Activated CD4-positive, CD25-positive, alpha-beta regulatory T cell treated with anti-CD3 and anti-CD28 coated beads, Interleukin-2, amount 50 U/mL, for 16 hours (primary cell): ENCODE data around the gene FBXO33.
"Not testable (repeated sequence)": the region's sequence is repeated elsewhere in the genome, so short reads cannot be mapped to it uniquely, and the experiment has no call there.

Experiments used
- DNase-seq: peaks from one replicate; pipeline ENCODE4 v3.0.0-alpha.2; 2020; ENCODE audit warnings: low read depth, low spot score

Gene FBXO33

DNA sequence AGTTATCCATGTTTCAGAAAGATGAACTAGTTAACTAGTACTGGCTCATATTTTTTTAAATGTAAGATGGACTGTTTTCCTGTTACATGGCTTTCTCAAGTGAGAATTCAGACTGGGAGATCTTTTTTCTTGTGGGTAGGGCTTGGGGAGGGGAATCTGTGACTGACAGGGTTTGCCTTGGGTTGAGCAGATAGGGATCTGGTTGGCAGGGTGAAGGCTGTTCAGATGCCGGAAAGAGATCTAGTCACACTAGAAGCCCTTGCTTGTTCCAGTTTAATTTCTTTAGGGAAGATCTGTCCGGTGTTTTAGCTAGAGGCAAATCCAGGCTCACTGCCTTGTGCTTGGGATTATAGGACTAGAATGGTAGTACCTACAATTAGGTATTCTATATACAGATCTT is 63.2 kb downstream of the FBXO33 start:
- no peak for DNase-seq

DNA sequence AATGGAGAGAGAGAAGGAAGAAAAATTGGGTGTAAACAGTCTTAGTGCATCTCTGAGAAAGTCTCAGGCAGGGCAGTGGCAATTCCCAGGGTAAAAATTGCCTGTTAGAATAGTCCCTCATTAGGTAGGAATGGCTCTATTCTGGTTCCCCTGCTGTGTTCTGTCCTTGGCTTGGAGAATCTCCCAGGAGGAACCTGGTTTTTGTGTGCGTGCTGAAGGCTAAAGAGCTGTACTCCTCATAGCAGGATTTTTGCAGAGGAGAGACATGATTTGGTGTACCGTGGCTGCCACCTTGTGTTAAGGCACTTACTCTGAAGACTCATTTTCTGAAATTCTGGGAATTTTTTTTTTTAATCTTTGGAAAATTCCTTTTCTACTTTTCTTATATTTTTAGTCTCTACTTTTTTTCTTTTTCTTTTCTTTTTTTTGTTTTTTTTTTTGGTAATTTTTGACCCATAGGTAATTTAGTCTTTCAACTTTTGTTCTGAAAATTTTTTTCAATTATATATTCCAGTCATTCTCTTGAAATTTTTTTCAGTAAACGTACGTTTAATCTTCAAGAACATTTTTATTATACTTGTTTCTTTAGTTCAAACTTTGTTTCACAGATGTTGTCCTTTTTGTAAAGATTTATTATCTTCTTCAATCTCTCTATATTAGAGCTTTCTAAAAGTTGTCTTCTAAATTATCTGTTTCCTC is 63.8 kb downstream of the FBXO33 start:
- DNase-seq = no peak

DNA sequence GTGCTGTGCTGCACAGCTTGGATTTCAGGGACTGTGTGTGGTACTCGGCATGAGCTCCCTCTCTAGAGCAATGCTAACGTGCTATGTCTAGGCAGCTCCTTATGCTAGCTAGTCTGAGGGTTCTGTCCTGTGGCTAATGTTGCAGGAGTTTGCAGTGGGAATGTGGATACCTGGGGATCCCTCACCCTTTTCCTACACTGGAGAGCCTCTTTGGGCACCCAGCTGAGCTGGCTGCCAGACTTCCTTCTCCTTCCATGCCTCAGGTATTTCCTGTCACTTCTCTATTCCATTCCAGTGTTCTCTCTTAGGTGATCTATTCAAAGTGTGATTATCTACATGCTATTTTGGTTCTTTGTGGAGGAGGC is 64.9 kb downstream of the FBXO33 start:
- no peak for DNase-seq

DNA sequence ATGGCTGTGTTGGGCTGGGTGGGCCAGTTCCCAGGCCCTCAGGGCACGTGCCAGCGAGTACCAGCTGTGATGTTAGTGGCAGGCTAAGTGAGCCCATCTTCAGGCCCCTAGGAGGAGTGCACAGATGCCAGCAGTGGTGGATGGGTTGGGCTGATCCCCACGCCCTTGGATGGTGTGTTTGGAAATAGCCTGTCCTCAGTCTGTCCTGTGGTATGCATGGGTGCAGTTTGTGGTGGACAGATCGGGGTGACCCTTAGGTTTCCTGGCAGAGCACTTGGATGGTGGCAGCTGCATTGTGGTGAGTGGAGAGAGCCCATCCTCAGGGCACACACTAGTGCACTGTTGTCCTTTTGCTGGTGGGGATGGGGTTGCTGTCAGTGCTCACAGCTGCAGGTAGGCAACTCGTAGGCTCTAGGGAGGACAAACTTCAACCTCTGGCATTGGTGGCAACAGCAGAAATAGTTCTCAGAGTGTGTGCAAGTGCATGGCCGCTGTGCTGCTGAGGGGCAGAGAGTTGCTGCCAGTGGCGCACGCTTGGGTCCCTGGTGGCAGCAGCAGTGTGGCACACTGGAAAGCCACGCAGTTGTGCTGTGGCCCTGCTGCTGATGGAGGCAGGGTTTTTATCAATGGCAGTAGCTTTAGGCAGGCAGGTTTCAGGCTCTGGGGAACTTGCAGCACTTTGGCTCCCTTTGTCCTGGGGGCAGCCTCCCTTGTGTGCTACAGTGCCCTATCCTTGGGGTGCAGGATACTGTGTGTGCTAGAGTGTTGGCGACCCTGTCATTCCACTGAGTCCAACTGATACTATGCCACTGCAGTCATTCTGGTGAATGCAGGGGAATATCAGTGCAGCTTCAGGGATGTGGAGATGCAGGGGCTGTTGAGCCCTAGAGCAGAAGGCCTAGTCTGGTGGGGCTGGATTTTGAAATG is 65.5 kb downstream of the FBXO33 start:
- DNase-seq = no peak

DNA sequence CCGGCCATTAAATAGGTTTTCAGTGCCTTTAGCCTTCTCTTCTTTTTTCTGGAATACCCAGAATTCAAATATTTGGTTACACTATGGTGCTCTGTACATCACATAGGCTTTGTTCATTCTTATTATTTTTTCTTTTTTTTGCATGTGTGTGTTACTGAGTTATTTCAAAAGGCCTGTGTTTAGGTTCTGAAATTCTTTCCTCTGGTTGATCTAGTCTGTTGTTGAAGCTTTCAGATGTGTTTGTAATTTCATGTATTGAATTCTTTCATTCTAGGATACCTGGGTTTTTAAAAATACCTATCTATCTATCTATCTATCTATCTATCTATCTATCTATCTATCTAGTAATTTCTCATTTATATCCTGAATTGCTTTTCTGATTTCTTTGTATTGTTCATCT is 66.9 kb downstream of the FBXO33 start:
- no peak for DNase-seq

DNA sequence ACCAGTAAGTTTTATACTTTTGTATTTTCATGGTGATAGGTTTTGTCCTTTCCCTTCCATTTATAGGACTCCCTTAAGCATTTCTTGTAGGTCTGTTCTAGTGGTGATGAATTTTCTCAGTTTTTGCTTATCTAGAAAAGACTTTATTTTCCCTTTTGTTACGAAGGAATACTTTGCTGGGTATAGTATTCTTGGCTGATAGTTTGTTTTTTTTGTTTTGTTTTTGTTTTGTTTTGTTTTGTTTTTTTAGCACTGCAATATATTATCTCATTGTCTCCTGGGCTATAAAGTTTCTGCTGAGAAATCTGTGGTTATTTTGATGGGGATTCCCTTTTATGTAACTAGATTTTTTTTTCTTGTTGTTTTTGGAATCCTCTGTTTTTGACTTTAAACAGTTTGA is 67.7 kb downstream of the FBXO33 start:
- no peak for DNase-seq

DNA sequence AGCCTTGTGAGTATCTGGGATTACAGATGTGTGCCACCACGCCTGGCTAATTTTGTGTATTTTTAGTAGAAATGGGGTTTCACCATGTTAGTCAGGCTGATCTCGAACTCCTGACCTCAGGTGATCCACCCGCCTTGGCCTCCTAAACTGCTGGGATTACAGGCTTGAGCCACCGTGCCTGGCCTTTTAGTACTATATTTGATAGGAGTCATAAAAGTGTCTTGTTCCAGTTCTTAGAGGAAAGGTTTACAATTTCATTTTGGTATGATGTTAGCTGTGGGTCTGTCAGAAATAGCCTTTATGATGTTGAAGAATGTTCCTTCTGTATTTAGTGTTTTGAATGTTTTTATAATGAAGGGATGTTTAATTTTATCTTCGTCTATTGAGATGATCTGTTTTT is 70.7 kb downstream of the FBXO33 start:
- DNase-seq = not testable (repeated sequence)

DNA sequence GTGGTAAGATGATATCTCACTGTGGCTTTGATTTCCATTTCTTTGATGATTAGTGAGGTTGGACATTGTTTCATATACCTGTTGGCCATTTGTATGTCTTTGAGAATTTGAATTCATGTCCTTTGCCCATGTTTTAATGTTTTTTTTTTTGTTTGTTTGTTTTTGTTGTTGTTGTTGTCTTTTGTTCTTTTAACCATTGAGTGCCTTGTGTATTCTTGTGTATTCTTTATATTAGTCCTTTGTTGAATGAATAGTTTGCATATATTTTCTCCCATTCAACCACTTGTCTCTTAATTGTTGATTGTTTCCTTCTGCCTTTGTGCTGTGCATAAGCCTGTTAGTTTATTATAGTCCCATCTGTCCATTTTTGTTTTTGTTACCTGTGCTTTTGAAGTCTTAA is 71.9 kb downstream of the FBXO33 start:
- DNase-seq = no peak

DNA sequence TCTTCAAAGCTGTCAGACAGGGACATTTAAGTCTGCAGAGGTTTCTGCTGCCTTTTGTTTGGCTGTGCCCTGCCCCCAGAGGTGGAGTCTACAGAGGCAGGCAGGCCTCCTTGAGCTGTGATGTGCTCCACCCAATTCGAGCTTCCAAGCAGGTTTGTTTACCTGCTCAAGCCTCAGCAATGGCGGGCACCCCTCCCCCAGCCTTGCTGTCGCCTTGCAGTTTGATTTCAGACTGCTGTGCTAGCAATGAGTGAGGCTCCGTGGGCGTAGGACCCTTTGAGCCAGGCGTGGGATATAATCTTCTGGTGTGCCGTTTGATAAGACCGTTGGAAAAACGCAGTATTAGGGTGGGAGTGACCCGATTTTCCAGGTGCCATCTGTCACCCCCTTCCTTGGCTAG is 73.2 kb downstream of the FBXO33 start:
- not testable (repeated sequence) for DNase-seq

DNA sequence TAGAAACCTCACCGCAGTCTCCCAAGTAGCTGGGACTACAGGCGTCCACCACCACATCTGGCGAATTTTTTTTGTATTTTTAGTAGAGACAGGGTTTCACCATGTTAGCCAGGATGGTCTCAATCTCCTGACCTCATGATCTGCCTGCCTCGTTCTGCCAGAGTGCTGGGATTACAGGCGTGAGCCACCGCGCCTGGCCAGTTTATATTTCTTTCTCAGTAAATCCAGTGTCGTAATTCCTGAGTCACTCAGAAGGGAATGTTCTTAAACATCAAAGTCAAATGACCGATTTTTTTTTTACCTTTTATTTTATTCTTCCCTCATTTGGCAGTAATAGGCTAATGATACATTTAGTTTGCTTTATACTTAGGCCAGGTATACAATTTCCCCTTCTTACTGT is 80.5 kb downstream of the FBXO33 start:
- no peak for DNase-seq

DNA sequence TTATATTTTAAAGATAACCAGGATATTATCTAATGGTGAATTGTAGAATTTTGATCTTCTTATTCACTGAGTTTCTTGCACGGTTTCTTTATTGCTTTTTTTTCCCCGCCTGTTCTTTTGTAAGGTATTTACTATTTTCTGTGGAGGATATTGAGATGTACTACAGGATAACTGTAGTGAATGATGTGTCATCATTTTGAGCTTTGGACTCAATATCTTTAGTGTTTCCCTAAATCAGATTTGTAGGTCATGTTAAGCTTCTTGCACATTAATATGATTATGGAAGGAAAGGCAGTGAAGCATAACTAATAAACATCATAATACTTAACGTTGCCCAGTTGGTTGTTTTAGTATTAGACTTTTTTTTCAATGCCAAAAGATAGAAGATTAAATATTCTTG is 81.4 kb downstream of the FBXO33 start:
- no peak for DNase-seq
